COR-L47 (cell line): ENCODE results near the gene CEP76.
A peak's percentile ranks its signal among the peaks of the same experiment; 100 is the strongest.
"Not testable (repeated sequence)": the region's sequence is repeated elsewhere in the genome, so short reads cannot be mapped to it uniquely, and the experiment has no call there.

Experiments
- DNase-seq: peaks from one replicate; lab custom pipeline; 2025; lab: John Stamatoyannopoulos, UW

Gene CEP76

GRCh38 chr18:12703096-12703567 is 609 bp upstream of the CEP76 start:
- no peak for DNase-seq

GRCh38 chr18:12701161-12701560 is 1.4 kb downstream of the CEP76 start:
- DNase-seq = no peak

- DNase-seq = no peak
Measured at GRCh38 chr18:12699747-12700146, 2.8 kb downstream of the CEP76 start.

- no peak for DNase-seq
Measured at GRCh38 chr18:12694032-12694431, 8.5 kb downstream of the CEP76 start.

GRCh38 chr18:12692206-12692605 is 10.3 kb downstream of the CEP76 start:
- DNase-seq = no peak

GRCh38 chr18:12689256-12689850 is 13.2 kb downstream of the CEP76 start:
- DNase-seq = no peak

- peak; percentile 25 for DNase-seq
Measured at GRCh38 chr18:12686100-12686499, 16.4 kb downstream of the CEP76 start.

GRCh38 chr18:12679183-12679786 is 23.2 kb downstream of the CEP76 start:
- no peak for DNase-seq

GRCh38 chr18:12668041-12668440 is 34.5 kb downstream of the CEP76 start:
- no peak for DNase-seq

GRCh38 chr18:12659904-12660605 is 42.5 kb downstream of the CEP76 start:
- peak; percentile 42 for DNase-seq

GRCh38 chr18:12658426-12659138 is 43.9 kb downstream of the CEP76 start:
- peak; percentile 28 for DNase-seq

GRCh38 chr18:12657684-12658425 is 44.7 kb downstream of the CEP76 start, which contains the start of gene SPIRE1:
Gene SPIRE1 (minus strand): TSS chr18:12658107. CDS start chr18:12657866, 241 bp downstream.
- peak; percentile 59 for DNase-seq

GRCh38 chr18:12656938-12657683 is 45.4 kb downstream of the CEP76 start:
- peak; percentile 34 for DNase-seq

GRCh38 chr18:12656605-12656937 is 46.0 kb downstream of the CEP76 start:
- DNase-seq = peak; percentile 2

GRCh38 chr18:12654971-12655370 is 47.6 kb downstream of the CEP76 start:
- DNase-seq = no peak

- no peak for DNase-seq
Measured at GRCh38 chr18:12652861-12653401, 49.6 kb downstream of the CEP76 start.

GRCh38 chr18:12651651-12652050 is 50.9 kb downstream of the CEP76 start:
- no peak for DNase-seq

GRCh38 chr18:12647773-12648172 is 54.8 kb downstream of the CEP76 start:
- DNase-seq = no peak

GRCh38 chr18:12645751-12646203 is 56.7 kb downstream of the CEP76 start:
- peak; percentile 43 for DNase-seq

- no peak for DNase-seq
Measured at GRCh38 chr18:12645254-12645653, 57.3 kb downstream of the CEP76 start.

- DNase-seq = not testable (repeated sequence)
Measured at GRCh38 chr18:12643756-12644155, 58.8 kb downstream of the CEP76 start.
